T1000 (cell line): ENCODE measurements around the gene TTC21A.
A peak's percentile ranks its signal among the peaks of the same experiment; 100 is the strongest.

Experiments used
- DNase-seq: peaks from one replicate; lab custom pipeline; 2025; ENCODE audit warnings: mixed read lengths; lab: John Stamatoyannopoulos, UW

Gene TTC21A

DNA sequence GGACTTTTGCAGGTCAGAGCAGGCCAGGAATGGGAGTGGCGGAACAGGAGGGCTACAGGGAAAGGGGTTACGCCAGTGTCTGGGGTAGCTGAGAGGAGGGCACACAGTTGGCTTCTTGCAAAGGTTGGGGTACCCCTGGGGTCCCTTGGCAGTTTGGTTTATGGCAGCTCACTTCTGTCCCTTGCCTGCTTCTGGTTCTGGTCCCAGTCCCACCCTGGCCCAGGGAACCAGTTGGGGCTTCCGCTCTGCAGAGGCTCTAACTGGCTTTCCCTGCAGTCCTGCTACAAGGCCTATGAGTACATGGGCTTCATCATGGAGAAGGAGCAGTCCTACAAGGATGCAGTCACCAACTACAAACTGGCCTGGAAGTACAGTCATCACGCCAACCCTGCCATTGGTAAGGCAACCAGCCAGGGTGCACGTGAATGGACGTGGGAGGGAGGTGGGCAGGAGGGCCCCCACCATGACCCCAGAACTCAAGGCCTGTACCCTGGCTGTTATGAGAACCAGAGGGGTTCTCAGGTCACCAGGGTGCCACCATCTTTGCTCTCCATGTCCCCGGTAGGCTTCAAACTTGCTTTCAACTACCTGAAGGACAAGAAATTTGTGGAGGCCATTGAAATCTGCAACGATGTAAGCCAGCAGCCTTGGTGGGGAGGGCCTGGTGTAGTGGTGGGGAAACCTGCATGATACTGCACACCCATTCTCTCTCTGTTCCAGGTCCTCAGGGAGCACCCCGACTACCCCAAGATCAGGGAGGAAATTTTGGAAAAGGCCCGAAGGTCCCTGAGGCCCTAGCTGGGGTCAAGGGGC is 30.7 kb downstream of the TTC21A start:
- DNase-seq: no peak

DNA sequence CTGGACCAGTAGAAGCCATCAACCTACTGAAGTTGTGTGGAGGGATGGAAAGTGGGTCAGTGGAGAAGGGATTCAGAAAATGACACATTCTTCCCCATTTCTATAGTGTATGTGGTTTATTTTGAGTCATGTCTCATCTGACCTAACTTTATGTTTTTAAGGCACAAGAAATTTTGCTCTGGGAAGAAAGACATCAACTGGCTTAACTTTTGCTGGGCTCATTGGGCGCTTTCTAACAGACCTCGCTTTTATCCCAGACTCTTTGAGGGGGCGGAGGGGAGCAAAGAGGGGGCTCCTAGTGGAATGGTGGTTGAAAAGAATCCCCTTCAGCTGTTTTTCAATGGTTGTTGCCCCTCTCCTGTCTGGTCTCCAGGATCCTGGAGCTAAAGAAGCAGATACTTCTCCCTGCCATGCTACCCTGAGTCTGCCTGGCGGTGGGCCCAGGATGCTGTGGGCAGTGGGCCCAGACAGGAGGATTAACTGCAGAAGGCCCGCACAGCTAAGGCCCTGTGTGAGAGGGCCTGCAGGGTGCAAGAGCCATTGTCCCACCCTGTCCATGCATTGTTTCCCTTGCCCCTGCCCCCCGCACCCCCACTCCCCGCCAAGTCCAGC is 31.4 kb downstream of the TTC21A start:
- no peak for DNase-seq

DNA sequence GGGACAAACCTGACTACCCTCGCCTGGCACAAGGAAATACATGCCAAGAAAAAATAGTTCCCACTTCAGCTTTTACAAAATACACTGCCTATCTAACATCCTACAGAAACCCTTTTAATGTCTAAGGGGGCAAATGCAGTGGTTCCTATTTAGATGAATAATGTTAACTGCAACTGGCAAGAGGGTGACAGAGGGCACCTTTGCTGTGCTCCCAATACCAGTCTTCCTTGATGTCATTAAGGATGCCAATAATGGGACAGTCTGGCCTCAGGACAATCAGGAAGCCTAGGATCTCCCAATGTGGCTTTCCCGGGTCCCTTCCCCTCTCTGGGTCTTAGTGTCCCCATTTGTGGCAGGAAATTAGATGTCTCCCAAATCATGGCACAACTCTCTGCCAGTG is 32.0 kb downstream of the TTC21A start:
- no peak for DNase-seq

- DNase-seq: no peak
Measured at GRCh38 chr3:39140341-39140971, 33.0 kb downstream of the TTC21A start.

DNA sequence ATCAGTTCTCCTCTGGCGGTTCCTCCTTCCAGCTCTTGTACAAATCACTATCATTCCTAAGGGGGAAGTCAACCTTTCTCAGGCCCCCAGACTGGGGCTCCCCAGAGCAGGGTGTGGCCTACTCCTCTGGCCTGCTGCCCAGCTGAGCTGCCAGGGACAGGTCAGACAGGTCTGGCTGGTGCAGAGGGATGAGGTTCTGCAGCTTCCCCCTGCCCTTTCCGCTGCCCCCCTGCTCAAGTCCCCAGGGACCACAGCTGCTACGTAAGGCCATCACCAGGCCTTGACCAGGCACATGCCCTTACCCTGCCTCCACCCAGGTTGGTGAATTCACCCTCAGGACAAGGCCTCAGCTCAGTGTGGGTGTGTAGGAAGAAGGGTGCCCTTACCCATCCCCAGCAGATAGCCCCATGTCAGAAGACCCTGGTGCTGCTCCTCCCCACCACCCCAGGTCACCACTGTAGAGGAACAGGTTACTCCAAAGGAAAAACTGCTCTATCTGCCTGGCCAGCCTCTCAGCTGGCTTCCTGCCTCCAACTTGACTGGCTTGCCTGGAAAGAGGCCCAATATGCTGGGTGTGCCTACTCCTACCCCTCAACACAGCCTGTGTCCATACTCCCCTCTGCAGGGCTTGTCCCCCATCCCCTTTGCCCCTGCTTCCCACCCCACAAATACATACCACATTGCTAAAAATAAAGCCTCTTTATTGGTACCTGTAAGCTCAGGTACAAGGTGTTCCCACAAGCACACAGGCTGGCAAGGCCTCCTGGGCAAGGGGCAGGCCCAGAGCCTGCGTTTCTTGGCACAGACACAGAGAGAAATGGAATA is 33.9 kb downstream of the TTC21A start:
- no peak for DNase-seq

DNA sequence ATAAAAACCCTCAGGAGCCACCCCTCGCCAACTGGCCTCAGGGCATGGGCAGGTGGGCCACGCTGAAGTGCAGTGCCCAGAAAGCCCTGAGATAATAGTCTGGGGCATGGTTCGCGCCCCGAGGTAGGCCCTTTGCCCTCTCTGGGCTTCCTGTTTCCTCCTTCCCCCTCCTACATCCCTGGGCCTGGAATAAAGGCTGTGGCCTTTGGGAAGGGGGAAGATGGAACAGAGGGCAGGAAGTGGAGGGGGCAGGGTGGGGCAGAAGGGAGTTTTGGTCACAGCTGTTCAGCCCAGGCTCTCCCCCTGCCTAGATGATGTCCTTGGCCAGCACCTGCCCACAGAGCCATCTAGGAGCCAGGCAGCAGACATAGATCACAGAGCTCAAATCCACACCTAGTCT is 34.6 kb downstream of the TTC21A start:
- DNase-seq: no peak

GRCh38 chr3:39143051-39143885 is 35.8 kb downstream of the TTC21A start:
- no peak for DNase-seq

- DNase-seq: no peak
Measured at GRCh38 chr3:39144095-39144747, 36.7 kb downstream of the TTC21A start.

DNA sequence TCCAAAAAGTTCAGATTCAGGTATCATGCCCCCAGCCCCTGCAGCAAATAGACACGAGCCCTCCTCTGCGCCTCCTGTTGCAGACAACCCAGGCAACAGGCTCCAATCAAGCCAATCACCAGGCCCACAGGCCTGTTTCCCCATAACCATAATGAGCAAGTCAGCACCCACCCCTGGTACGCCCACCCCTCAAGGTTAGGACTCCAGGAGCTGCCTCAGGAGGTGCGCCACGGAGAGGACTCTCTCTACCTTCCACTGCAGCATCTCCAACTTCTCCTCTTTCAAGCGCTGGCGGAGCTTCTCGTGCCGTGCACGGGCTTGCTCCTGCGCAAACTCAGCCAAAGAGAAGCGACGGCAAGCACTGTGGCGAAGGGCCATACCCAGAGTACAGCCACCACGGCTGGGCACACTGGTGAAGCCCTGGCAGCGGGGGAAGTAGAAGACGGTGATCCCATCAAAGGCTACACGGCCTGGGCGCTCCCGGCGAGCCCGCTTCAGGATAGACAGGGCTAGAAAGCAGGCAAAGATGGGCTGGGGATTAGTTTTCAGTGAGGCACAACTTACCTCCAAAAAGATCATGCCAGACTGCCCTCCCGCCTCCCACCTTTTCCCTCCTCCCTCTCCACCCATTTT is 37.4 kb downstream of the TTC21A start:
- DNase-seq: no peak

GRCh38 chr3:39146083-39146501 is 38.6 kb downstream of the TTC21A start:
- DNase-seq: no peak

- DNase-seq: peak; percentile 73
Measured at GRCh38 chr3:39146611-39147591, 39.4 kb downstream of the TTC21A start.

DNA sequence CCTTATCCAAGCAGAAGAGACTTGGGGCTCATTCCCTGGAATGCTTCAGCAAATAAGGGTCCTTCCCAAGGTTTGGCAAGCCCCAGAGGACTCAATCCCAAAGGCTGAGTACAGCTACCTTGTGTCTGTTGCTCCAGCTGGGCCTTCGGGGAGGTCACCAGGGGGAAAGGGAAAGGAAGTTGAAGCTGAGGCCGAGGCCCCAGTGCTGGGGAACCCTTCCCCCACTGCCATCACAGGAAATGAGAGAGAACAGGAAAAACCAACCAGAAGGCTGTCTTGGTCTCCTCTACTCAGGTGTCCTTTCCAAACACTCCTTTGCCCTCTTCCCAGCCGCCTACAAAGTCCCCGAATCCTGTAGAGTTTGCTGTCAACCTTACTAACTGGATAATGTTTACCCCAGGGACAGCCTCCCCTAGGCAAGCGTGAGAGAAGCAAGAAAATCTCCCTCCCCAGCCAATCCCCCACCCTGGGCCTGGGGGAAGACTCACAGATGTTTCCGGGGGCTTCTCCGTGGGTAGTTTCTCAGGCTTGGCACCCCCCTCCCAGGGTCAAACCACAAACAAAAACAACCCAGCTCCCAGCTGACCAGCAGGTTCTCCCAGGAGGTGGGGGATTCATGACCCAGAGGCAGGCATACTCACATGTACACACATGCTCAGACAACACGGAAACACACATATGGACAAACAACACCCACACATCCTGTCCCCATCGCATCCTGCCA is 40.4 kb downstream of the TTC21A start:
- DNase-seq: no peak

DNA sequence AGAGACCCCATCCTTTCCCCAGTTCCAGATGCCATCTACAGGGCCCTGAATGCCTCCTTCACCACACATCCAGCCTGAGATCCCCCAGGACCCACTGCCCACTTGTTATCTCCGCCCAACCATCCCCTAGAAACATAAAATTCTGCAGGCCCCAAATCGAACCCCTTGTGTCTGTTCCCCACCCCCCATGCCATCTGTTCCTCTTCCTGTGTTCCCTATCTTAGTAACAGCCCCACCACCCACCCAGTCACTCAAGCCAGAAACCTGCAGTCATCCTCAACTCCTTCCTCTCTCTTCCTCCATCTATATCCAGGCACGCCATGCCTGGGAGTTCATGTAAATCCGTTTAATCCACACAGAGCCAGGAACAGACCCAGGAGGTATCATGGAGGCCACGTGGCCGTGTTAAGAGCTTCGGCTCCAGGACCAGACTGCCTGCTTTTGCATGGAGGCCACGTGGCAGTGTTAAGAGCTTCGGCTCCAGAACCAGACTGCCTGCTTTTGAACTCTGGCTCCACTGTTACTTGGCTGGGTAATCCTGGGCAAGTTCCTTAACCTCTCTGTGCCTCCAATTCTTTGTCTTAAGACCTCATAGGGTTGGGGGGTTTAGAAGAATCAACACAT is 41.1 kb downstream of the TTC21A start:
- no peak for DNase-seq

- no peak for DNase-seq
Measured at GRCh38 chr3:39149059-39149455, 41.6 kb downstream of the TTC21A start.

GRCh38 chr3:39149498-39150147 is 42.1 kb downstream of the TTC21A start:
- no peak for DNase-seq

GRCh38 chr3:39150148-39150802 is 42.8 kb downstream of the TTC21A start:
- no peak for DNase-seq
